ENCODE results near the gene DDX39A.
"Not testable (repeated sequence)": the region's sequence is repeated elsewhere in the genome, so short reads cannot be mapped to it uniquely, and the experiment has no call there.

Gene DDX39A

GRCh38 chr19:14419106-14419813 lies at the start of gene DDX39A:
TSS of gene DDX39A (minus strand) at chr19:14419341. CDS start at chr19:14413220, 6,121 bp downstream.
- peaks cover 40 to 46% of the 10 kb centered on the region in 2 experiments for H3K4me1 ChIP-seq (ENCODE audit: control insufficient read depth in 1 of 2, insufficient read depth in 1 of 2, low read depth in 1 of 2, low read length in 1 of 2)
- H3K4me3 ChIP-seq (ENCODE audit: low read depth in 1 of 2, low read length in 1 of 2) = peak within 1 kb of the TSS; percentile 81 to 85
- peak; percentile 59 for TF ChIP-seq CTCF (IDR thresholded peaks at IDR 0.05)
- H3K27ac ChIP-seq = peak within 1 kb of the TSS; percentile 92
- H3K9me3 ChIP-seq = no peaks in the 10 kb centered on the region
- H3K27me3 ChIP-seq = no peaks in the 10 kb centered on the region
- H3K36me3 ChIP-seq = no peaks in the 10 kb centered on the region

DNA sequence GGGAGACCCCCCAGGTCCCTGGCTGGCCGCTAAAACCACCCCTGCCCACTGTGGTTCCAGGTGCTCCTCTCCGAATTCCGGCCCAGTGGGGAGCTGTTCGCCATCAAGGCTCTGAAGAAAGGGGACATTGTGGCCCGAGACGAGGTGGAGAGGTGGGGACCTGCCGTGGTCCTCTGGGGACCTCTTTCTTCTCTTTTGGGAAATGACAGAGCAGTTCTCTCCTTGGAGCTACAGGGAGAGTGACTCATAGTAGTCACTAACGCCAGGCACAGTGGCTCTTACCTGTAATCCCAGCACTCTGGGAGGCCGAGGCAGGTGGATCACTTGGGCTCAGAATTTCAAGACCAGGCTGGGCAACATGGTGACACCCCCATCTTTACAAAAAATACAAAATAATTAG lies 48.7 kb upstream of the DDX39A start:
- peaks cover 9 to 10% of the 10 kb centered on the region in 2 experiments for H3K4me1 ChIP-seq (ENCODE audit: control insufficient read depth in 1 of 2, insufficient read depth in 1 of 2, low read depth in 1 of 2, low read length in 1 of 2)
- H3K4me3 ChIP-seq (ENCODE audit: low read depth in 1 of 2, low read length in 1 of 2) = no peak overlapping the region
- no peak for TF ChIP-seq CTCF (IDR thresholded peaks at IDR 0.05)
- H3K36me3 ChIP-seq = peaks cover 93% of the 10 kb centered on the region
- no peaks in the 10 kb centered on the region for H3K9me3 ChIP-seq
- peaks cover 12% of the 10 kb centered on the region for H3K27me3 ChIP-seq
- no peak overlapping the region for H3K27ac ChIP-seq

- TF ChIP-seq CTCF (IDR thresholded peaks at IDR 0.05) = no peak
- Histone ChIP-seq H3K36me3 (peaks cover 97% of the 10 kb centered on the region), H3K27ac (no peak overlapping the region), H3K27me3 (peaks cover 8% of the 10 kb centered on the region), H3K9me3 (no peaks in the 10 kb centered on the region), H3K4me1 (ENCODE audit: control insufficient read depth in 1 of 2, insufficient read depth in 1 of 2, low read depth in 1 of 2, low read length in 1 of 2) (peaks cover 6 to 9% of the 10 kb centered on the region in 2 experiments), H3K4me3 (ENCODE audit: low read depth in 1 of 2, low read length in 1 of 2) (no peak overlapping the region)
Measured at GRCh38 chr19:14467391-14467790, 48.2 kb upstream of the DDX39A start.

DNA sequence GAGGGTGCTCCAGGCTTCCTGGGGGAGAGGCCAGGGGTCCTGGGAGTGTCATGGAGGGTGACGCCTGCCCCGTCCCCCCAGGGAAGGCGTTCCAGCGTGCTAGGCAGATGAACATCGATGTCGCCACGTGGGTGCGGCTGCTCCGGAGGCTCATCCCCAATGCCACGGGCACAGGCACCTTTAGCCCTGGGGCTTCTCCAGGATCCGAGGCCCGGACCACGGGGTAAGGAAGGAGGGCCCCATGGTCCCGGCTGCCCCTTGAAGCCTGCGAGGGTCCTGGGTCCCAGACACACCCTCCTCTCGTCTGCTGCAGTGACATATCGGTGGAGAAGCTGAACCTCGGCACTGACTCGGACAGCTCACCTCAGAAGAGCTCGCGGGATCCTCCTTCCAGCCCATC lies 44.6 kb upstream of the DDX39A start:
- Histone ChIP-seq H3K27ac (no peak overlapping the region), H3K9me3 (no peaks in the 10 kb centered on the region), H3K4me1 (ENCODE audit: control insufficient read depth in 1 of 2, insufficient read depth in 1 of 2, low read depth in 1 of 2, low read length in 1 of 2) (peaks cover 3 to 9% of the 10 kb centered on the region in 2 experiments), H3K36me3 (peaks cover 98% of the 10 kb centered on the region), H3K4me3 (ENCODE audit: low read depth in 1 of 2, low read length in 1 of 2) (no peak overlapping the region), H3K27me3 (no peaks in the 10 kb centered on the region)
- no peak for TF ChIP-seq CTCF (IDR thresholded peaks at IDR 0.05)

DNA sequence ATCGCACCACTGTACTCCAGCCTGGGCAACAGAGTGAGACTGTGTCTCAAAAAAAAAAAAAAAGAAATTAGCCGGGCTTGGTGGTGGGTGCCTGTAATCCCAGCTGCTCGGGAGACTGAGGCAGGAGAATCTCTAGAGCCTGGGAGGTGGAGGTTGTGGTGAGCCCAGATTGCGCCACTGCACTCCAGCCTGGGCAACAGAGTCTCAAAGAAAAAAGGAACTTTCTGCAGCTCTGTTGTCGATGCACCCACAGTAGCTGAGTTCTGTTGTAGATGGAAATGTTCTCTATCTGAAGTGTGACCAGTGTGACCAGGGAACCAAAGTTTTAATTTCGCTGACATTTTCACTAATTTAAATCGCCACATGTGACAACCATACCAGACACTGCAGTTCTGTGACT lies 43.3 kb upstream of the DDX39A start:
- H3K4me3 ChIP-seq (ENCODE audit: low read depth in 1 of 2, low read length in 1 of 2); H3K27me3 ChIP-seq; H3K9me3 ChIP-seq; H3K4me1 ChIP-seq (ENCODE audit: control insufficient read depth in 1 of 2, insufficient read depth in 1 of 2, low read depth in 1 of 2, low read length in 1 of 2): not testable (repeated sequence)
- peak overlapping the region; percentile 30 for H3K27ac ChIP-seq
- peaks cover 98% of the 10 kb centered on the region for H3K36me3 ChIP-seq

- Histone ChIP-seq H3K36me3 (peaks cover 96% of the 10 kb centered on the region), H3K27me3 (no peaks in the 10 kb centered on the region), H3K4me3 (ENCODE audit: low read depth in 1 of 2, low read length in 1 of 2) (no peak overlapping the region), H3K4me1 (ENCODE audit: control insufficient read depth in 1 of 2, insufficient read depth in 1 of 2, low read depth in 1 of 2, low read length in 1 of 2) (peaks cover 3 to 9% of the 10 kb centered on the region in 2 experiments), H3K9me3 (no peaks in the 10 kb centered on the region), H3K27ac (no peak overlapping the region)
- no peak for TF ChIP-seq CTCF (IDR thresholded peaks at IDR 0.05)
Measured at GRCh38 chr19:14460935-14461334, 41.8 kb upstream of the DDX39A start.
